ENCODE measurements around the gene NTN3.
A peak's percentile ranks its signal among the peaks of the same experiment; 100 is the strongest.

The NTN3 gene

GRCh38 chr16:2462031-2462866, 8.8 kb upstream of the NTN3 start:
- H3K4me1 ChIP-seq (ENCODE audit: control insufficient read depth in 2 of 2, insufficient read depth in 1 of 2, low read depth in 1 of 2, low read length in 2 of 2) = peaks cover 13 to 20% of the 10 kb centered on the region in 2 donors
- no peak overlapping the region for H2BK15ac ChIP-seq (ENCODE audit: low read length)
- peak overlapping the region; percentile 56 for H3K14ac ChIP-seq (ENCODE audit: low read length)
- H3K36me3 ChIP-seq (replicated peaks in 1 of 2; ENCODE audit: control insufficient read depth in 2 of 2, insufficient read depth in 2 of 2, low read length in 2 of 2) = peaks cover 26 to 47% of the 10 kb centered on the region in 2 donors
- H3K23ac ChIP-seq (ENCODE audit: low read depth, low read length, poor library complexity) = peak overlapping the region; percentile 65
- no peaks in the 10 kb centered on the region for H3K9me3 ChIP-seq (replicated peaks in 1 of 2; ENCODE audit: control insufficient read depth in 2 of 2, insufficient read depth in 1 of 2, low read depth in 1 of 2, low read length in 2 of 2)
- WGBS, 2 donors (ENCODE audit: extremely low coverage in 2 of 2, insufficient read length in 2 of 2, insufficient replicate concordance in 1 of 2) = no CpG with 5 or more reads among the region's 23 CpGs
- H3K4ac ChIP-seq (ENCODE audit: low read length) = no peak overlapping the region
- no peak for DNase-seq (ENCODE audit: low spot score)
- H2AK5ac ChIP-seq (ENCODE audit: low read depth, low read length) = no peak overlapping the region
- no peak overlapping the region for H3K27ac ChIP-seq (replicated peaks; ENCODE audit: low read length)
- no peak overlapping the region for H3K4me2 ChIP-seq (ENCODE audit: insufficient read depth, low read length, poor library complexity, severe bottlenecking)
- H3K18ac ChIP-seq (ENCODE audit: low read length) = no peak overlapping the region
- no peak overlapping the region for H2BK12ac ChIP-seq (ENCODE audit: low read length)
- no peak overlapping the region for H4K8ac ChIP-seq (ENCODE audit: low read depth, low read length)
- H3K27me3 ChIP-seq (ENCODE audit: control insufficient read depth in 3 of 3, insufficient read depth in 3 of 3, low read depth in 1 of 3, low read length in 3 of 3) = no peaks in the 10 kb centered on the region
- no peak overlapping the region for H4K91ac ChIP-seq (ENCODE audit: low read depth, low read length, poor library complexity)
- no peak overlapping the region for H2BK120ac ChIP-seq (ENCODE audit: low read depth, low read length)
- H2AFZ ChIP-seq (ENCODE audit: low read length) = no peak overlapping the region
- H3K79me1 ChIP-seq (ENCODE audit: low read depth, low read length) = peaks cover 16% of the 10 kb centered on the region
- no peak overlapping the region for H2BK5ac ChIP-seq (ENCODE audit: low read length)
- H3K4me3 ChIP-seq (ENCODE audit: low read length in 2 of 2) = peak overlapping the region in 1 of 2 donors; percentile 6
- peak overlapping the region; percentile 60 for H3K9ac ChIP-seq (ENCODE audit: low read depth, low read length, poor library complexity)

GRCh38 chr16:2464333-2464732, 6.8 kb upstream of the NTN3 start:
- no peak overlapping the region for H3K23ac ChIP-seq (ENCODE audit: low read depth, low read length, poor library complexity)
- no peak overlapping the region for H3K18ac ChIP-seq (ENCODE audit: low read length)
- no CpG with 5 or more reads among the region's 12 CpGs for WGBS, 2 donors (ENCODE audit: extremely low coverage in 2 of 2, insufficient read length in 2 of 2, insufficient replicate concordance in 1 of 2)
- H2AFZ ChIP-seq (ENCODE audit: low read length) = no peak overlapping the region
- peaks cover 21 to 34% of the 10 kb centered on the region in 2 donors for H3K36me3 ChIP-seq (replicated peaks in 1 of 2; ENCODE audit: control insufficient read depth in 2 of 2, insufficient read depth in 2 of 2, low read length in 2 of 2)
- H2AK5ac ChIP-seq (ENCODE audit: low read depth, low read length) = no peak overlapping the region
- H3K14ac ChIP-seq (ENCODE audit: low read length) = no peak overlapping the region
- H4K91ac ChIP-seq (ENCODE audit: low read depth, low read length, poor library complexity) = no peak overlapping the region
- H2BK120ac ChIP-seq (ENCODE audit: low read depth, low read length) = no peak overlapping the region
- H3K4me1 ChIP-seq (ENCODE audit: control insufficient read depth in 2 of 2, insufficient read depth in 1 of 2, low read depth in 1 of 2, low read length in 2 of 2) = peaks cover 23 to 25% of the 10 kb centered on the region in 2 donors
- no peak overlapping the region for H3K4me2 ChIP-seq (ENCODE audit: insufficient read depth, low read length, poor library complexity, severe bottlenecking)
- H3K79me1 ChIP-seq (ENCODE audit: low read depth, low read length) = peaks cover 18% of the 10 kb centered on the region
- H3K9ac ChIP-seq (ENCODE audit: low read depth, low read length, poor library complexity) = no peak overlapping the region
- no peaks in the 10 kb centered on the region for H3K27me3 ChIP-seq (ENCODE audit: control insufficient read depth in 3 of 3, insufficient read depth in 3 of 3, low read depth in 1 of 3, low read length in 3 of 3)
- no peak overlapping the region for H2BK12ac ChIP-seq (ENCODE audit: low read length)
- no peak for DNase-seq (ENCODE audit: low spot score)
- no peak overlapping the region for H3K4ac ChIP-seq (ENCODE audit: low read length)
- no peak overlapping the region for H2BK5ac ChIP-seq (ENCODE audit: low read length)
- H3K4me3 ChIP-seq (ENCODE audit: low read length in 2 of 2) = no peak overlapping the region
- H4K8ac ChIP-seq (ENCODE audit: low read depth, low read length) = no peak overlapping the region
- H3K9me3 ChIP-seq (replicated peaks in 1 of 2; ENCODE audit: control insufficient read depth in 2 of 2, insufficient read depth in 1 of 2, low read depth in 1 of 2, low read length in 2 of 2) = no peaks in the 10 kb centered on the region
- no peak overlapping the region for H3K27ac ChIP-seq (replicated peaks; ENCODE audit: low read length)
- no peak overlapping the region for H2BK15ac ChIP-seq (ENCODE audit: low read length)

DNA sequence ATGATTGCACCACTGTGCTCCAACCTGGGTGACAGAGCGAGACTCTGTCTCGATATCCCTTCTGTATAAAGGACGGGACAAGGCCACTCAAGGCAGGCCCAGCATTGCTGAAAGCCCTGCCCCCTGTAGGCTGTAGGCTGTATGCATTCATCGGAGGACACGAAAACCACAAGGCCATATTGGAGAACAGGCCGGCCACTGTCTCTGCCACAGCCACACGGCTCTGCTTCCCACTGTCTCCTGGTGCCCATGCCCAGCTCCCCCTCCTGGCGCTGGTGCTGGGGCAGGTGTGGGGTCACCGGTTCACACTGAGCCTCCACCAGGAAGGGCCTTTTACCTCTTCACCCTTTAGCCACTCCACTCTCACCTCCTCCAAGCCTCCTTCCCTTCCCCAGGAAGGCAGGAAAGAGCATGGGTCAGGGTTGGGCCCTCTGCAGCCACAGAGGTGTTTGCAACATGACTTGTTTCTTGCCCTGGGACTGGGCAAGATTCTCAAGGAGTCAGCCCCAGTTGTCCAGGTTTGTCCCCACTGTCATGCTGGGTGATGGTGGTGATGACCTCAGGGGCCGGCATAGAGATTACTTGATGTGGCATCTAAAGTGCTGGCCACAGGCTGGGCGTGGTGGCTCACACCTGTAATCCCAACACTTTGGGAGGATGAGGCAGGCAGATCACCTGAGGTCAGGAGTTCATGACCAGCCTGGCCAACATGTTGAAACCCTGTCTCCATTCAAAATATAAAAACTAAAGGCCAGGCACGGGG, 5.3 kb upstream of the NTN3 start:
- peak overlapping the region; percentile 24 for H2BK5ac ChIP-seq (ENCODE audit: low read length)
- no peak overlapping the region for H2BK15ac ChIP-seq (ENCODE audit: low read length)
- H3K4ac ChIP-seq (ENCODE audit: low read length) = peak overlapping the region; percentile 66
- no peak overlapping the region for H3K4me2 ChIP-seq (ENCODE audit: insufficient read depth, low read length, poor library complexity, severe bottlenecking)
- no peak overlapping the region for H2BK12ac ChIP-seq (ENCODE audit: low read length)
- no CpG with 5 or more reads among the region's 12 CpGs for WGBS, 2 donors (ENCODE audit: extremely low coverage in 2 of 2, insufficient read length in 2 of 2, insufficient replicate concordance in 1 of 2)
- H3K9ac ChIP-seq (ENCODE audit: low read depth, low read length, poor library complexity) = no peak overlapping the region
- no peak overlapping the region for H3K4me3 ChIP-seq (ENCODE audit: low read length in 2 of 2)
- no peak overlapping the region for H3K18ac ChIP-seq (ENCODE audit: low read length)
- peaks cover 25 to 33% of the 10 kb centered on the region in 2 donors for H3K4me1 ChIP-seq (ENCODE audit: control insufficient read depth in 2 of 2, insufficient read depth in 1 of 2, low read depth in 1 of 2, low read length in 2 of 2)
- H3K9me3 ChIP-seq (replicated peaks in 1 of 2; ENCODE audit: control insufficient read depth in 2 of 2, insufficient read depth in 1 of 2, low read depth in 1 of 2, low read length in 2 of 2) = no peaks in the 10 kb centered on the region
- H3K36me3 ChIP-seq (replicated peaks in 1 of 2; ENCODE audit: control insufficient read depth in 2 of 2, insufficient read depth in 2 of 2, low read length in 2 of 2) = peaks cover 20 to 32% of the 10 kb centered on the region in 2 donors
- no peak overlapping the region for H4K8ac ChIP-seq (ENCODE audit: low read depth, low read length)
- no peak overlapping the region for H2AK5ac ChIP-seq (ENCODE audit: low read depth, low read length)
- peaks cover 0 to 2% (median 0%) of the 10 kb centered on the region in 3 experiments for H3K27me3 ChIP-seq (ENCODE audit: control insufficient read depth in 3 of 3, insufficient read depth in 3 of 3, low read depth in 1 of 3, low read length in 3 of 3)
- H3K27ac ChIP-seq (replicated peaks; ENCODE audit: low read length) = no peak overlapping the region
- H2AFZ ChIP-seq (ENCODE audit: low read length) = no peak overlapping the region
- H3K14ac ChIP-seq (ENCODE audit: low read length) = no peak overlapping the region
- peaks cover 12% of the 10 kb centered on the region for H3K79me1 ChIP-seq (ENCODE audit: low read depth, low read length)
- no peak overlapping the region for H2BK120ac ChIP-seq (ENCODE audit: low read depth, low read length)
- no peak overlapping the region for H4K91ac ChIP-seq (ENCODE audit: low read depth, low read length, poor library complexity)
- DNase-seq (ENCODE audit: low spot score) = no peak
- no peak overlapping the region for H3K23ac ChIP-seq (ENCODE audit: low read depth, low read length, poor library complexity)

All from neuronal stem cell (in vitro differentiated cells).